NCI-H1436 (cell line): Measurements from ENCODE around the gene ZBTB46.

ENCODE experiments used
- DNase-seq: peaks from one replicate; lab custom pipeline; 2025; lab: John Stamatoyannopoulos, UW

ZBTB46 gene

GRCh38 chr20:63704749-63705117 is 126.3 kb downstream of the ZBTB46 start:
- no peak for DNase-seq

- DNase-seq, result no peak
Measured at GRCh38 chr20:63703976-63704748, 126.9 kb downstream of the ZBTB46 start.

GRCh38 chr20:63703471-63703975 is 127.5 kb downstream of the ZBTB46 start:
- DNase-seq, result no peak

- DNase-seq, result no peak
Measured at GRCh38 chr20:63702751-63703470, 128.2 kb downstream of the ZBTB46 start.

- DNase-seq, result no peak
Measured at GRCh38 chr20:63702036-63702665, 128.9 kb downstream of the ZBTB46 start.

- no peak for DNase-seq
Measured at GRCh38 chr20:63701329-63702035, 129.6 kb downstream of the ZBTB46 start.

- DNase-seq, result no peak
Measured at GRCh38 chr20:63701051-63701328, 130.1 kb downstream of the ZBTB46 start.

- DNase-seq, result no peak
Measured at GRCh38 chr20:63700199-63701050, 130.6 kb downstream of the ZBTB46 start.

- no peak for DNase-seq
Measured at GRCh38 chr20:63699466-63700198, 131.4 kb downstream of the ZBTB46 start.

GRCh38 chr20:63698739-63699465 is 132.2 kb downstream of the ZBTB46 start:
- no peak for DNase-seq

- no peak for DNase-seq
Measured at GRCh38 chr20:63697868-63698545, 133.1 kb downstream of the ZBTB46 start.

GRCh38 chr20:63697357-63697867 is 133.7 kb downstream of the ZBTB46 start:
- DNase-seq, result no peak

GRCh38 chr20:63696628-63697356 is 134.3 kb downstream of the ZBTB46 start, which contains the start of gene TNFRSF6B:
TSS of gene TNFRSF6B (plus strand) at chr20:63696652. CDS start at chr20:63696768, 116 bp downstream.
- DNase-seq, result no peak

GRCh38 chr20:63696306-63696627 is 134.8 kb downstream of the ZBTB46 start:
- DNase-seq, result no peak

- DNase-seq, result no peak
Measured at GRCh38 chr20:63695424-63696305, 135.4 kb downstream of the ZBTB46 start.

GRCh38 chr20:63694584-63695423 is 136.3 kb downstream of the ZBTB46 start:
- no peak for DNase-seq
